HepG2 (cell line): ENCODE data around the gene ITGAE. TPM values are rescaled to one million over a fixed set of nuclear protein-coding genes. Genes with fewer than 3 reads are reported as not detected.
A peak's percentile ranks its signal among the peaks of the same experiment; 100 is the strongest.

ENCODE experiments used
- CCDC6 ChIP-seq: sonication (generic); formaldehyde crosslinking; IDR thresholded peaks from 2 replicates; pipeline ENCODE4 v1.8.1; 2022; ENCODE audit warnings: mild to moderate bottlenecking, missing genetic modification reagents, moderate library complexity
- ETV5 ChIP-seq: IDR thresholded peaks from 2 replicates; pipeline ENCODE4 v1.6.1; 2018; ENCODE audit warnings: missing biosample characterization, missing genetic modification reagents, inconsistent platforms, borderline replicate concordance
- GATAD1 ChIP-seq: IDR thresholded peaks from 2 replicates; pipeline ENCODE4 v1.6.1; 2016; ENCODE audit warnings: missing genetic modification reagents, missing compliant biosample characterization
- KAT8 ChIP-seq: IDR thresholded peaks from 2 replicates; pipeline ENCODE4 v1.6.1; 2016; ENCODE audit warnings: missing genetic modification reagents, missing compliant biosample characterization
- TBX2 ChIP-seq: sonication (generic); formaldehyde crosslinking; IDR thresholded peaks from 2 replicates; pipeline ENCODE4 v1.5.0; 2020; ENCODE audit warnings: missing genetic modification reagents, mild to moderate bottlenecking, borderline replicate concordance
- TERF1 ChIP-seq: sonication (generic); formaldehyde crosslinking; IDR thresholded peaks from 2 replicates; pipeline ENCODE4 v1.8.0; 2022; ENCODE audit warnings: mild to moderate bottlenecking, missing genetic modification reagents, moderate library complexity
- TRIM24 ChIP-seq: sonication (generic); formaldehyde crosslinking; IDR thresholded peaks from 2 replicates; pipeline ENCODE4 v1.8.0; 2022; ENCODE audit warnings: mild to moderate bottlenecking, missing genetic modification reagents
- ZNF317 ChIP-seq: sonication (generic); formaldehyde crosslinking; IDR thresholded peaks from 2 replicates; pipeline ENCODE4 v1.5.0; 2020; ENCODE audit warnings: mild to moderate bottlenecking, missing genetic modification reagents
- ZNF646 ChIP-seq: sonication (generic); formaldehyde crosslinking; IDR thresholded peaks from 2 replicates; pipeline ENCODE4 v1.9.0; 2021; ENCODE audit warnings: mild to moderate bottlenecking, missing genetic modification reagents
- ZNF687 ChIP-seq: sonication (generic); formaldehyde crosslinking; IDR thresholded peaks from 2 replicates; pipeline ENCODE4 v1.5.1; 2020; ENCODE audit warnings: mild to moderate bottlenecking, missing genetic modification reagents, moderate library complexity
- ZNF746 ChIP-seq: sonication (generic); formaldehyde crosslinking; IDR thresholded peaks from 2 replicates; pipeline ENCODE4 v1.8.0; 2022; ENCODE audit warnings: mild to moderate bottlenecking, missing genetic modification reagents
- ZNF749 ChIP-seq: sonication (generic); formaldehyde crosslinking; IDR thresholded peaks from 2 replicates; pipeline ENCODE4 v1.8.0; 2022; ENCODE audit warnings: mild to moderate bottlenecking, missing genetic modification reagents, moderate library complexity, borderline replicate concordance
- ZNF776 ChIP-seq: sonication (generic); formaldehyde crosslinking; IDR thresholded peaks from 2 replicates; pipeline ENCODE4 v1.4.0; 2020; ENCODE audit warnings: mild to moderate bottlenecking, missing genetic modification reagents
- ZNF83 ChIP-seq: sonication (generic); formaldehyde crosslinking; IDR thresholded peaks from 2 replicates; pipeline ENCODE4 v1.4.0; 2020; ENCODE audit warnings: missing genetic modification reagents, mild to moderate bottlenecking, borderline replicate concordance
- polyA plus RNA-seq, 8 experiments: library from polyadenylated mRNA; depleted of rRNA in 3 of 8; stranded (reverse) in 7 of 8; unstranded in 1 of 8; fragments of >200 nt; fragmentation: Illumina TruSeq in 4 of 8; extraction: Trizol in 4 of 8; gene quantifications; 2 replicates each; pipeline versions ENCODE4 v1.2.1 to v1.2.3, GENCODE V29; 2011 to 2016; ENCODE audit warnings: low read depth in 4 of 8, missing spikeins in 1 of 8, mixed read lengths in 1 of 8; ENCODE audit not compliant: insufficient read depth in 1 of 8
- total RNA-seq, 5 experiments: library from RNA; depleted of rRNA; stranded (reverse); fragments of >200 nt; fragmentation: Illumina TruSeq; extraction: Trizol; gene quantifications; 2 replicates each; pipeline ENCODE4 v1.2.3, GENCODE V29; 2016; ENCODE audit warnings: low read depth in 1 of 5

Gene ITGAE
- total and polyA plus RNA-seq, 2 of the 13 experiments (the other 11 are each of a cell fraction or from before 2014, with no cell fraction given) = 42.3 to 49.0 TPM

- TF ChIP-seq ZNF687 (CRISPR knock-in tag) (no peak), GATAD1 (CRISPR knock-in tag) (no peak), ZNF646 (CRISPR knock-in tag) (peak; percentile 63; the same call in 1 of the 2 replicates), ZNF749 (CRISPR knock-in tag) (no peak), ZNF317 (CRISPR knock-in tag) (peak; percentile 70), ETV5 (CRISPR knock-in tag) (peak; percentile 66; the same call in 1 of the 2 replicates), TRIM24 (CRISPR knock-in tag) (no peak), ZNF776 (CRISPR knock-in tag) (peak; percentile 57), ZNF83 (peak; percentile 73; the same call in 1 of the 2 replicates), KAT8 (CRISPR knock-in tag) (peak; percentile 66), ZNF746 (CRISPR knock-in tag) (peak; percentile 22; the same call in 1 of the 2 replicates), CCDC6 (peak; percentile 65; the same call in 1 of the 2 replicates), TBX2 (peak; percentile 7; the same call in 1 of the 2 replicates), TERF1 (CRISPR knock-in tag) (no peak)
Observed at GRCh38 chr17:3667366-3668278, 133.4 kb downstream of the ITGAE start (continued).
